Endothelial cell (in vitro differentiated cells): ENCODE data around the gene SCYGR2. TPM values are rescaled to one million over a fixed set of nuclear protein-coding genes. Genes with fewer than 3 reads are reported as not detected.

ENCODE experiments used
- DNase-seq: peaks from one replicate; pipeline ENCODE4 v3.0.0; 2021; ENCODE audit warnings: low spot score
- H3K27ac Mint-ChIP-seq: one replicate; pipeline ENCODE4 v1.8.0; 2021; ENCODE audit warnings: mixed read lengths, inconsistent platforms; ENCODE audit not compliant: unreplicated experiment
- H3K27me3 Mint-ChIP-seq: one replicate; pipeline ENCODE4 v1.8.0; 2021; ENCODE audit warnings: mild to moderate bottlenecking, moderate library complexity, mixed read lengths, inconsistent platforms; ENCODE audit not compliant: unreplicated experiment
- H3K36me3 Mint-ChIP-seq: one replicate; pipeline ENCODE4 v1.8.0; 2021; ENCODE audit warnings: mild to moderate bottlenecking, low read depth, mixed read lengths, inconsistent platforms; ENCODE audit not compliant: unreplicated experiment
- H3K4me1 Mint-ChIP-seq: one replicate; pipeline ENCODE4 v1.8.0; 2021; ENCODE audit warnings: mild to moderate bottlenecking, mixed read lengths, inconsistent platforms; ENCODE audit not compliant: unreplicated experiment
- H3K4me3 Mint-ChIP-seq: one replicate; pipeline ENCODE4 v1.8.0; 2021; ENCODE audit warnings: mild to moderate bottlenecking, mixed read lengths, inconsistent platforms; ENCODE audit not compliant: unreplicated experiment
- H3K9me3 Mint-ChIP-seq: one replicate; pipeline ENCODE4 v1.8.0; 2021; ENCODE audit warnings: mixed read lengths, inconsistent platforms; ENCODE audit not compliant: unreplicated experiment
- CTCF ChIP-seq: fragments of 200-600 bp; sonication (generic); IDR thresholded peaks from one replicate; pipeline ENCODE4 v1.5.0; 2021; ENCODE audit warnings: antibody characterized with exemption; ENCODE audit not compliant: unreplicated experiment
- total RNA-seq: library from RNA; stranded (reverse); fragmentation: NEBNext Ultra II Directional; extraction: Animal tissue kit (Norgen Biotek cat#: 25700); gene quantifications from one replicate; pipeline ENCODE4 v1.2.1, GENCODE V29; 2021; ENCODE audit not compliant: unreplicated experiment

Gene SCYGR2
- total RNA-seq, 1 donor from 2014 or later: not detected

GRCh38 chr2:227614740-227615139 lies 16.0 kb downstream of the SCYGR2 start, which contains the start of gene SCYGR3:
Gene SCYGR3 (minus strand): TSS chr2:227614840. CDS start chr2:227614840, 0 bp downstream.
- Mint-ChIP-seq H3K36me3 (no peaks in the 10 kb centered on the region), H3K27me3 (no peaks in the 10 kb centered on the region), H3K27ac (no peak within 1 kb of the TSS), H3K4me3 (no peak within 1 kb of the TSS), H3K9me3 (no peaks in the 10 kb centered on the region), H3K4me1 (peaks cover 5% of the 10 kb centered on the region)
- DNase-seq: no peak
- TF ChIP-seq CTCF: no peak

- Mint-ChIP-seq H3K27ac (no peak overlapping the region), H3K4me3 (no peak overlapping the region), H3K36me3 (no peaks in the 10 kb centered on the region), H3K4me1 (peaks cover 5% of the 10 kb centered on the region), H3K27me3 (no peaks in the 10 kb centered on the region), H3K9me3 (no peaks in the 10 kb centered on the region)
- no peak for TF ChIP-seq CTCF
- DNase-seq: no peak
These were observed 16.5 kb downstream of the SCYGR2 start for GRCh38 chr2:227615181-227615580.

GRCh38 chr2:227615906-227616305 lies 17.2 kb downstream of the SCYGR2 start:
- Mint-ChIP-seq H3K36me3 (no peaks in the 10 kb centered on the region), H3K27me3 (no peaks in the 10 kb centered on the region), H3K27ac (no peak overlapping the region), H3K4me1 (peaks cover 5% of the 10 kb centered on the region), H3K9me3 (no peaks in the 10 kb centered on the region), H3K4me3 (no peak overlapping the region)
- no peak for DNase-seq
- no peak for TF ChIP-seq CTCF

GRCh38 chr2:227616631-227617030 lies 17.9 kb downstream of the SCYGR2 start:
- peaks cover 5% of the 10 kb centered on the region for H3K4me1 Mint-ChIP-seq
- H3K4me3 Mint-ChIP-seq: no peak overlapping the region
- no peak for DNase-seq
- no peak for TF ChIP-seq CTCF
- no peaks in the 10 kb centered on the region for H3K9me3 Mint-ChIP-seq
- no peaks in the 10 kb centered on the region for H3K27me3 Mint-ChIP-seq
- no peak overlapping the region for H3K27ac Mint-ChIP-seq
- no peaks in the 10 kb centered on the region for H3K36me3 Mint-ChIP-seq

- DNase-seq: no peak
- Mint-ChIP-seq H3K4me1 (peaks cover 5% of the 10 kb centered on the region), H3K4me3 (no peak within 1 kb of the TSS), H3K36me3 (no peaks in the 10 kb centered on the region), H3K27ac (no peak within 1 kb of the TSS), H3K9me3 (no peaks in the 10 kb centered on the region), H3K27me3 (no peaks in the 10 kb centered on the region)
- TF ChIP-seq CTCF: no peak
These were observed 18.9 kb downstream of the SCYGR2 start, which contains the start of gene SCYGR4 for GRCh38 chr2:227617316-227618230. Gene SCYGR4 (plus strand): TSS chr2:227617498. CDS start chr2:227617498, 0 bp downstream.
